ENCODE measurements around the gene FSCN2.
"Not testable (repeated sequence)": the region's sequence is repeated elsewhere in the genome, so short reads cannot be mapped to it uniquely, and the experiment has no call there.

The FSCN2 gene

GRCh38 chr17:81573794-81574642 lies 45.8 kb downstream of the FSCN2 start:
- DNase-seq (ENCODE audit: low read depth in 1 of 2, low spot score in 1 of 2), result no peak

DNA sequence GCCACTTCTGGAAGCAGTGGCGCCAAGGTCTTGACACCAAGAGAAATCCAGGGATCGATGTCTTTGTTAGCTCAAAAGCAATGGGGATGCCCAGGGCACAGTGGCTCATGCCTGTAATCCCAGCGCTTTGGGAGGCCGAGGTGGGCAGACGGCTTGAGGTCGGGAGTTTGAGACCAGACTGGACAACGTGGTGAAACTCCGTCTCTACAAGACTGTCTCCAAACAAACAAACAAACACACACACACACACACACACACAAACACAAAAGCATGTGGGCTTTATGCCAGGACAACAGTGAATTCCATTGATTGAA lies 46.4 kb downstream of the FSCN2 start:
- no peak for DNase-seq (ENCODE audit: low read depth in 1 of 2, low spot score in 1 of 2)

- no peak for DNase-seq (ENCODE audit: low read depth in 1 of 2, low spot score in 1 of 2)
Measured at GRCh38 chr17:81575836-81576235, 47.7 kb downstream of the FSCN2 start.

GRCh38 chr17:81576621-81577277 lies 48.6 kb downstream of the FSCN2 start:
- no peak for DNase-seq (ENCODE audit: low read depth in 1 of 2, low spot score in 1 of 2)

DNA sequence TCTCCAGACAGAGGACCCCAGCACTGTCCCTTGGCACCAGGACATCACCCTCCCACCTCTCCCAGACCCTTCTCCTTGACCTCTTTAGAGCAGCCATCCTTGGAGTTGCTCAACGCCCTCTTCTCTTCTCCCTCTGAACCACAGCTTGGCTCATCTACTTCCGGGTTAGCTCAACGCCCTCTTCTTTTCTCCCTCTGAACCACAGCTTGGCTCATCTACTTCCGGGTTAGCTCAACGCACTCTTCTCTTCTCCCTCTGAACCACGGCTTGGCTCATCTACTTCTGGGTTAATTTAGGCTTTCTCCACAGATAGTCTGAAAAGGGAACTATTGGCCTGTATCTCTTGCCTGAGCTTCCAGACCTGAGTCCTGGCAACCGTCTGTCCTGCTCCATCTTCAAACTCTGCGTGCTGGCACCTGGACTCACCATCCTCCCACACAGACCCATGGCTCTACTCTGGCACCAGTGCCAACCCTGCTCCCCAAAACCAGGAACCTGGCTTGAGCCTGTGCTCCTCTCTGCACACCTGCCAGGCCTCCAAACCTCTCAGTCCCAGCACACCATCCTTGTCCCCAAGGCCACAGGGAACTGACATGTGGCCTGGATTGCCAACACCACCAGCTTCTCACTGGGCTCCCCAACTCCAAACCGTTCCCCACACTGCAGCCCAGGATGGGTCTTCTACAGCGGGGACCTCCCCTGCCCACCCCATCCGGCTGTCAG lies 49.3 kb downstream of the FSCN2 start:
- no peak for DNase-seq (ENCODE audit: low read depth in 1 of 2, low spot score in 1 of 2)

DNA sequence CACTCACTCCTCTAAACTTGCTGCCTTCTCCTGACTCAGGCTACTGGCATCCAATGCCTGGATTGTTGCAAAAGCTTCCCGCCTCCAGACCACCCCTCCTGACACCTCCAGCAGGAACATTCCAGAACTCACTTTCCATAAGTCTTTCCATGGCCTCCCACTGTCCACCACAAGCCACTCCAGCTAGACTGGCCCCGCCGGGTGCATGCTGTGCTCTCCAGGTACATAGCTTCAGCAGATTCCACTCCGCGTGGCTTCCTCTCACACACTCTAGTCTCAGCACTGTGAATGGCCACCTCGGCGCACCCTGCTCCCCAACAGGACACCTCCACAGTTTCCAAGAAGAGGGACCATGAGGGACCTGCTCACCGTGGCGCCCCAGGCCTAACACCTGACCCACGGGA lies 49.9 kb downstream of the FSCN2 start:
- no peak for DNase-seq (ENCODE audit: low read depth in 1 of 2, low spot score in 1 of 2)

- DNase-seq (ENCODE audit: low read depth in 1 of 2, low spot score in 1 of 2), result no peak
Measured at GRCh38 chr17:81578561-81579225, 50.5 kb downstream of the FSCN2 start.

DNA sequence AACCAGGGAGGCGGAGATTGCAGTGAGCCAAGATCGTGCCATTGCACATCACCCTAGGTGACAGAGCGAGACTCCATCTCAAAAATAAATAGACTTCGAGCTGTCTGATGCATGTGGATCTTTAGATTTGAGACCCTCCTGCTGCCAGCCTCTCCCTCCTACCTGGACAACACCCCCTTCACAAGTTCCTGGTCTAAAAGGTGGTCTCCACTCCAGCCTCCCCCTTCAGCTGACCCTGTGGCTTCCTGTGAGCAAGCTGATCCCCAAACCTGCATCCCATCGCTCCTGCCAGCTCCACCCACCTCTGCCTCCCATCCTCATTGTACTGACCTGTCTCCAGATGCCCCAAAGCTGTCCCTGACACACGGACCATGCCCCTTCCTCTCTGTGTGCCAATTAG lies 51.1 kb downstream of the FSCN2 start:
- DNase-seq (ENCODE audit: low read depth in 1 of 2, low spot score in 1 of 2), result no peak

DNA sequence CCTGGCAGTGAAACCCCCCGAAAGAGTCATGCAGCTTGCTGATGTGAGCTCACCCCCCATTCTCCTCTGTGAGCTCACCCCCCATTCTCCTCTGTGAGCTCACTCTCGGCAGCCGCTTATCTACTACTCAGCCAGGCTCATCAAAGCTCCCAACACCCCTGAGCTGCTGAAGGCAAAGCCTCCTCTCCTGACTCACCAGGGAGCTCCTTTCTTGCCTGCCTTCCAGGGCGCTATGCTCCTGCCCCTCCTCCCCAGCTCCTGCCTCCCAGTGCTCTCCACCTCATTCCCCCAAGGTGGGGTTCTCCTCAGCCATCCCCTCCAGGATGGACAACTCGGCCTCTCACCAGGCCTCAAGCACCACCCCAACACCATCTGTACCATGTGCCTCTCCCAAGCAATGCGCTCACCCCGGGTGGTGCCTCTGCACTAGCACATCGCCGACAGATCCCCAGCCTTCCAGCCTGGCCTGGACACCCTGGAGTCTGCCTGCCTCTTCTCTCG lies 51.7 kb downstream of the FSCN2 start:
- DNase-seq (ENCODE audit: low read depth in 1 of 2, low spot score in 1 of 2), result no peak

GRCh38 chr17:81580481-81580880 lies 52.3 kb downstream of the FSCN2 start:
- DNase-seq (ENCODE audit: low read depth in 1 of 2, low spot score in 1 of 2), result no peak

GRCh38 chr17:81581758-81582157 lies 53.6 kb downstream of the FSCN2 start:
- no peak for DNase-seq (ENCODE audit: low read depth in 1 of 2, low spot score in 1 of 2)

GRCh38 chr17:81582341-81582740 lies 54.2 kb downstream of the FSCN2 start:
- DNase-seq (ENCODE audit: low read depth in 1 of 2, low spot score in 1 of 2), result no peak

DNA sequence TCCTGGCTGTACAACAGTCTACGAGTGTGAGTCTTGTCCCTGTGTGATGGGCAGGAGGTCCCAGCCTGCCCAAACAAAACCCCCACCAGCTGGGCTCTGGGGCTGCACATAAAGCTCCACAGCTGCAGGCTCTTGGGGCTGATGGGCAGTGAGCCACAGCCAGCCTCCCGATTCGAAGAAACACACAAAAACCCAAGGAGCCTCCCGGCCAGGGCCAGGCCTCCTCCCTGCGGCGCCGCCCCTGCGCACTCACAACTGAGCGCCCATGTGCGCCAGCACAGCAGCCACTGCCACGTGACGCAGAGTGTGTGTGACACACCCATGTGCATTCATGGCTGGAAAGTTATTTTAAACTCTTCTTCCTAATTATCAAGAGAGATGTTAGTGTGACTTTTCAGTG lies 54.6 kb downstream of the FSCN2 start:
- DNase-seq (ENCODE audit: low read depth in 1 of 2, low spot score in 1 of 2), result no peak

- no peak for DNase-seq (ENCODE audit: low read depth in 1 of 2, low spot score in 1 of 2)
Measured at GRCh38 chr17:81583589-81584342, 55.6 kb downstream of the FSCN2 start.

DNA sequence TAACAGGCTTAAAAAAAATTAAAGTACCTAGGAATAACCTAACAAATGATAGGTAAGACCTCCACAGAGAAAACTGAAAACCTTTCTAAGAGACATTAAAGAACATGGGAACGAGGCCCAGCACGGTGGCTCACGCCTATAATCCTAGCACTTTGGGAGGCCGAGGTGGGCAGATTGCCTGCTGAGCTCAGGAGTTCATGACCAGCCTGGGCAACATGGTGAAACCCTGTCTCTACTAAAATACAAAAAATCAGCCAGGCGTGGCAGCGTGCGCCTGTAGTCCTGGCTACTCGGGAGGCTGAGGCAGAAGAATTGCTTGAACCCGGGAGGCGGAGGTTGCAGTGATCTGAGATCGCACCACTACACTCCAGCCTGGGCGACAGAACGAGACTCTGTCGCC lies 56.6 kb downstream of the FSCN2 start:
- DNase-seq (ENCODE audit: low read depth in 1 of 2, low spot score in 1 of 2), result not testable (repeated sequence)

GRCh38 chr17:81586096-81586495 lies 57.9 kb downstream of the FSCN2 start:
- no peak for DNase-seq (ENCODE audit: low read depth in 1 of 2, low spot score in 1 of 2)

All from stimulated activated CD4-positive, alpha-beta T cell treated with anti-CD3 and anti-CD28 coated beads, Interleukin-15, amount 100 ng/mL, for 1 hour (primary cell).